ENCODE results near the gene OSBPL6.

OSBPL6 gene

DNA sequence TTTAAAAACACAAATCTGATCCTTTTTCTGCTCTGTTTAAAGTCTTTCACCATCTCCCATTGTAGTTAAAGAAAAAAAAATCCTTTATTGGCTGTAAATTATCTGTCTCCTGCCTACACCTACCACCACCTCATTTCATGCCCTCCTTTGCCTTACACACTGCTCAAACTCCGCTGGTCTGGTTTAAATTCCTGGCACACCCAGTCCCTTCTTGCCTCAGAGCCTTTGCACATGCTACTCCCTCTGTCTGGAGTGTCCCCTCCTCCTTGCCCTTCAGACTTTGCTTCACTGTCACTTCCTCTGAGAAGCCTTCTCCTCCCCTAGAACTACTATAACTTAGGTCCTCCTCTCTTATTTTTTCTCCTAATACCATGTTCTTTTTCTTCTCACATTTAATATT is 49.6 kb downstream of the OSBPL6 start:
- WGBS, result 91% methylated on average over 1 of the region's 1 CpG
- no peaks in the 10 kb centered on the region for H3K79me1 ChIP-seq (replicated peaks; ENCODE audit: low read length, poor library complexity, severe bottlenecking)
- no peak for DNase-seq
- no peaks in the 10 kb centered on the region for H3K36me3 ChIP-seq (ENCODE audit: control insufficient read depth in 1 of 2, insufficient read depth in 2 of 2, low read depth in 1 of 2, low read length in 2 of 2)
- no peak overlapping the region for H4K8ac ChIP-seq (ENCODE audit: low read length)
- H3K18ac ChIP-seq (ENCODE audit: low read depth in 1 of 2, low read length in 2 of 2), result no peak overlapping the region
- no peak overlapping the region for H2BK5ac ChIP-seq (ENCODE audit: low read depth, low read length, poor library complexity, severe bottlenecking)
- H2BK12ac ChIP-seq (ENCODE audit: low read length in 2 of 2), result no peak overlapping the region
- H4K91ac ChIP-seq (ENCODE audit: low read length), result no peak overlapping the region
- H3K27ac ChIP-seq (ENCODE audit: low read length, poor library complexity, severe bottlenecking), result no peak overlapping the region
- H3K9ac ChIP-seq (ENCODE audit: low read length), result no peak overlapping the region
- no peaks in the 10 kb centered on the region for H3K27me3 ChIP-seq (ENCODE audit: control insufficient read depth in 1 of 2, insufficient read depth in 1 of 2, low read length in 2 of 2)
- no peak overlapping the region for H2BK120ac ChIP-seq (ENCODE audit: low read depth, low read length)
- no peak overlapping the region for H2BK15ac ChIP-seq (ENCODE audit: low read depth, poor library complexity, severe bottlenecking)
- H3K9me3 ChIP-seq (ENCODE audit: control insufficient read depth, low read length), result no peaks in the 10 kb centered on the region
- H3K23ac ChIP-seq (ENCODE audit: low read length in 2 of 2), result no peak overlapping the region
- H2AK5ac ChIP-seq (ENCODE audit: low read length, severe bottlenecking), result no peak overlapping the region
- no peak overlapping the region for H3K4me3 ChIP-seq (ENCODE audit: insufficient read depth in 1 of 2, low read depth in 1 of 2, low read length in 2 of 2)
- H3K4me2 ChIP-seq (ENCODE audit: low read length, poor library complexity, severe bottlenecking), result no peak overlapping the region
- no peak overlapping the region for H3K4ac ChIP-seq (ENCODE audit: low read depth in 1 of 2, low read length in 2 of 2)
- H2AFZ ChIP-seq (ENCODE audit: low read depth, low read length), result no peak overlapping the region
- peak overlapping the region in 1 of 2 experiments; percentile 38 for H3K14ac ChIP-seq (ENCODE audit: low read length in 2 of 2)
- no peaks in the 10 kb centered on the region for H3K4me1 ChIP-seq (ENCODE audit: control insufficient read depth, insufficient read depth, low read depth, low read length)

DNA sequence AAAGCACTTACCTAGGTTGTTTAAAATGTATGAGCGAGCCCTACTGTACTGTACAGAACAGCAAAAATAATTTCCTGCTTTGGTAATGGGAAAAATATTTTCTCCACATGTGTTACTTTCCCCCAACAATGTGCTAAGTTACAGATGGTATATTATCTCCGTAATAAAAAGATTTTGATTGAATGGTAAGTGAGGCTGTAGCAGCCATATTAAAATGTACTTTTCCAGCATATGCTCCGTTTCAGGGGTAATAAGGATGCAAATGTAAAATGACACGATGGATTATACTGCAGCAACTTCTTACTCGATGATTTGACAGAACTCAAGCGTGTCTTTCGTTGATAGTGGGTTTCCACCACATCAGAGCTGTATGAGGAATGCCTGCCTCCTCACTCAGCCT is 50.5 kb downstream of the OSBPL6 start:
- H3K27ac ChIP-seq (ENCODE audit: low read length, poor library complexity, severe bottlenecking), result no peak overlapping the region
- no peak for DNase-seq
- WGBS, result 97% methylated on average over 7 of the region's 7 CpGs

DNA sequence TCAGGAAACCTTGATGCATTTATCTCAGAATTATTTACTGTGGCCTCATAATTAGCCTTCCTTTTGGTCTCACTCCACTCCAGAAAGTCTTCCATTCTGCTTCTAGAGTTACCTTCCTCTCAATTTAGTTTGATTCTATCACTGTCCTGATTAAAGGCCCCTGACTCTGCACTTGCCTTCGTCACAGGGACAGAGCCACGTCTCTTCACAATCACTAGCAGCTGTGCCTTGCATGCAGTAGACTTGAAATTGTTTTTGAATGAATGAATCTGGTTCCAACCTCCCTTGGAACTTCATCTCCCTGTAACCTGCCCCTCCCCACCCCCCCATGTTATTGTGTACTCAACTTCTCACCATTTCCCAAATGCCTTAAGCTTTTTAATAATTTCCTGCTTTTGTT is 52.4 kb downstream of the OSBPL6 start:
- Histone ChIP-seq H3K36me3 (ENCODE audit: control insufficient read depth in 1 of 2, insufficient read depth in 2 of 2, low read depth in 1 of 2, low read length in 2 of 2) (no peaks in the 10 kb centered on the region), H3K4me3 (ENCODE audit: insufficient read depth in 1 of 2, low read depth in 1 of 2, low read length in 2 of 2) (no peak overlapping the region), H3K4ac (ENCODE audit: low read depth in 1 of 2, low read length in 2 of 2) (no peak overlapping the region), H3K4me1 (ENCODE audit: control insufficient read depth, insufficient read depth, low read depth, low read length) (no peaks in the 10 kb centered on the region), H2AFZ (ENCODE audit: low read depth, low read length) (no peak overlapping the region), H3K23ac (ENCODE audit: low read length in 2 of 2) (no peak overlapping the region), H3K9me3 (ENCODE audit: control insufficient read depth, low read length) (no peaks in the 10 kb centered on the region), H3K79me1 (replicated peaks; ENCODE audit: low read length, poor library complexity, severe bottlenecking) (no peaks in the 10 kb centered on the region), H2AK5ac (ENCODE audit: low read length, severe bottlenecking) (no peak overlapping the region), H4K8ac (ENCODE audit: low read length) (no peak overlapping the region), H3K4me2 (ENCODE audit: low read length, poor library complexity, severe bottlenecking) (no peak overlapping the region), H3K9ac (ENCODE audit: low read length) (no peak overlapping the region), H2BK15ac (ENCODE audit: low read depth, poor library complexity, severe bottlenecking) (no peak overlapping the region), H2BK12ac (ENCODE audit: low read length in 2 of 2) (no peak overlapping the region), H4K91ac (ENCODE audit: low read length) (no peak overlapping the region), H3K27ac (ENCODE audit: low read length, poor library complexity, severe bottlenecking) (no peak overlapping the region), H3K27me3 (ENCODE audit: control insufficient read depth in 1 of 2, insufficient read depth in 1 of 2, low read length in 2 of 2) (no peaks in the 10 kb centered on the region), H2BK120ac (ENCODE audit: low read depth, low read length) (no peak overlapping the region), H3K14ac (ENCODE audit: low read length in 2 of 2) (no peak overlapping the region), H2BK5ac (ENCODE audit: low read depth, low read length, poor library complexity, severe bottlenecking) (no peak overlapping the region), H3K18ac (ENCODE audit: low read depth in 1 of 2, low read length in 2 of 2) (no peak overlapping the region)
- WGBS, result 100% methylated on average over 1 of the region's 2 CpGs
- no peak for DNase-seq

More for the DNA sequence above, 50.5 kb downstream of the OSBPL6 start:
- no peaks in the 10 kb centered on the region for H3K79me1 ChIP-seq (replicated peaks; ENCODE audit: low read length, poor library complexity, severe bottlenecking)
- H3K9me3 ChIP-seq (ENCODE audit: control insufficient read depth, low read length), result no peaks in the 10 kb centered on the region
- H3K18ac ChIP-seq (ENCODE audit: low read depth in 1 of 2, low read length in 2 of 2), result no peak overlapping the region
- H3K4ac ChIP-seq (ENCODE audit: low read depth in 1 of 2, low read length in 2 of 2), result no peak overlapping the region
- no peak overlapping the region for H2BK12ac ChIP-seq (ENCODE audit: low read length in 2 of 2)
- H2AFZ ChIP-seq (ENCODE audit: low read depth, low read length), result no peak overlapping the region
- H2BK120ac ChIP-seq (ENCODE audit: low read depth, low read length), result no peak overlapping the region
- no peak overlapping the region for H3K9ac ChIP-seq (ENCODE audit: low read length)
- H3K27me3 ChIP-seq (ENCODE audit: control insufficient read depth in 1 of 2, insufficient read depth in 1 of 2, low read length in 2 of 2), result no peaks in the 10 kb centered on the region
- H4K91ac ChIP-seq (ENCODE audit: low read length), result no peak overlapping the region
- no peak overlapping the region for H3K14ac ChIP-seq (ENCODE audit: low read length in 2 of 2)
- no peak overlapping the region for H2BK15ac ChIP-seq (ENCODE audit: low read depth, poor library complexity, severe bottlenecking)
- H3K4me3 ChIP-seq (ENCODE audit: insufficient read depth in 1 of 2, low read depth in 1 of 2, low read length in 2 of 2), result no peak overlapping the region
- no peaks in the 10 kb centered on the region for H3K36me3 ChIP-seq (ENCODE audit: control insufficient read depth in 1 of 2, insufficient read depth in 2 of 2, low read depth in 1 of 2, low read length in 2 of 2)
- H3K4me2 ChIP-seq (ENCODE audit: low read length, poor library complexity, severe bottlenecking), result no peak overlapping the region
- H2AK5ac ChIP-seq (ENCODE audit: low read length, severe bottlenecking), result no peak overlapping the region
- no peak overlapping the region for H3K23ac ChIP-seq (ENCODE audit: low read length in 2 of 2)
- H3K4me1 ChIP-seq (ENCODE audit: control insufficient read depth, insufficient read depth, low read depth, low read length), result no peaks in the 10 kb centered on the region
- H4K8ac ChIP-seq (ENCODE audit: low read length), result no peak overlapping the region
- no peak overlapping the region for H2BK5ac ChIP-seq (ENCODE audit: low read depth, low read length, poor library complexity, severe bottlenecking)

DNA sequence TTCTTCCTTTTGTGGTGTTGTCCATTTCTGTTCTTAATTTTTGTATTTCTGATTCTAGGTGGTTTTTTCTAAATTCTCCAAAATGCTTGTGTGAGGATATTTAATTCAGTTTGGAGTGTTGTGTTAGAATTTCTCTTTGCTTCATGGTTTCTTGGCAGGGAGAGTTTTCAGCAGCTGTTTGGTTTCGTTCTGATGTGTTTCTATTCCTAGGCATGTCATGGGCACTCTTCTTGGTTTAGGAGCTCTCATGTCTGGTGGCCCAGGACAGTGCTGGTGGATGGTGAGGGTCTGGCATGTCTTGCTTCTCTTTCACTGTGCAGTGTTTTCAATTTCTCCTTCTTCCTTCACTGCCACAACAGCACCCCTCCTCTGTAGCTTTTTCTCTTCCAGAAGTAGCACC is 52.9 kb downstream of the OSBPL6 start:
- Histone ChIP-seq H3K27ac (ENCODE audit: low read length, poor library complexity, severe bottlenecking) (no peak overlapping the region), H2BK12ac (ENCODE audit: low read length in 2 of 2) (no peak overlapping the region), H2AK5ac (ENCODE audit: low read length, severe bottlenecking) (no peak overlapping the region), H2BK5ac (ENCODE audit: low read depth, low read length, poor library complexity, severe bottlenecking) (no peak overlapping the region), H4K91ac (ENCODE audit: low read length) (no peak overlapping the region), H3K9ac (ENCODE audit: low read length) (no peak overlapping the region), H3K9me3 (ENCODE audit: control insufficient read depth, low read length) (no peaks in the 10 kb centered on the region), H2BK120ac (ENCODE audit: low read depth, low read length) (no peak overlapping the region), H4K8ac (ENCODE audit: low read length) (no peak overlapping the region), H3K4me2 (ENCODE audit: low read length, poor library complexity, severe bottlenecking) (no peak overlapping the region), H2BK15ac (ENCODE audit: low read depth, poor library complexity, severe bottlenecking) (no peak overlapping the region), H3K18ac (ENCODE audit: low read depth in 1 of 2, low read length in 2 of 2) (no peak overlapping the region), H3K79me1 (replicated peaks; ENCODE audit: low read length, poor library complexity, severe bottlenecking) (no peaks in the 10 kb centered on the region), H3K14ac (ENCODE audit: low read length in 2 of 2) (no peak overlapping the region), H3K4me3 (ENCODE audit: insufficient read depth in 1 of 2, low read depth in 1 of 2, low read length in 2 of 2) (no peak overlapping the region), H3K36me3 (ENCODE audit: control insufficient read depth in 1 of 2, insufficient read depth in 2 of 2, low read depth in 1 of 2, low read length in 2 of 2) (no peaks in the 10 kb centered on the region), H3K4me1 (ENCODE audit: control insufficient read depth, insufficient read depth, low read depth, low read length) (no peaks in the 10 kb centered on the region), H3K27me3 (ENCODE audit: control insufficient read depth in 1 of 2, insufficient read depth in 1 of 2, low read length in 2 of 2) (no peaks in the 10 kb centered on the region), H3K4ac (ENCODE audit: low read depth in 1 of 2, low read length in 2 of 2) (no peak overlapping the region), H2AFZ (ENCODE audit: low read depth, low read length) (no peak overlapping the region), H3K23ac (ENCODE audit: low read length in 2 of 2) (no peak overlapping the region)
- DNase-seq, result no peak
- WGBS, result 80% methylated on average over 1 of the region's 1 CpG

Measured in mesenchymal stem cell (in vitro differentiated cells and primary cell).